Naive thymus-derived CD4-positive, alpha-beta T cell (primary cell): Measurements from ENCODE around the gene MTOR. TPM values are rescaled to one million over a fixed set of nuclear protein-coding genes. Genes with fewer than 3 reads are reported as not detected.

Experiments
- ATAC-seq: fragments of 150-1000 bp; cut with Tn5 transposase; 2 replicates; pipeline ENCODE4 v1.10.0; 2021; ENCODE audit warnings: mild to moderate bottlenecking, moderate library complexity
- CTCF ChIA-PET: fragments of 350-600 bp; sonication (Branson Sonifier 250); formaldehyde crosslinking; loops from one replicate; lab custom pipeline; 2021; ENCODE audit warnings: antibody characterized with exemption; lab: Charles Lee
- POLR2A ChIA-PET: fragments of 350-600 bp; sonication (Branson Sonifier 250); formaldehyde crosslinking; loops from one replicate; lab custom pipeline; 2021; ENCODE audit warnings: antibody characterized with exemption, inconsistent platforms; lab: Charles Lee
- DNase-seq, 9 donors: peaks; one replicate each; pipeline versions ENCODE4 v3.0.0 to v3.0.0-alpha.2; 2020 to 2022; ENCODE audit warnings: mixed read lengths in 1 of 9
- H3K27ac ChIP-seq: one replicate; pipeline ENCODE4 v1.7.0; 2013; ENCODE audit warnings: mild to moderate bottlenecking, low read depth, low read length, moderate library complexity
- H3K27me3 ChIP-seq, 2 donors: one replicate each; pipeline ENCODE4 v1.7.0; 2013; ENCODE audit warnings: low read length in 2 of 2, mild to moderate bottlenecking in 2 of 2, moderate library complexity in 2 of 2; ENCODE audit not compliant: control insufficient read depth in 2 of 2, insufficient read depth in 2 of 2
- H3K36me3 ChIP-seq, 3 experiments: 1 replicate in 2 of 3; 2 replicates in 1 of 3; pipeline ENCODE4 v1.7.0; 2013; ENCODE audit warnings: low read length in 3 of 3, mild to moderate bottlenecking in 3 of 3, moderate library complexity in 1 of 3; ENCODE audit not compliant: insufficient read depth in 3 of 3, control insufficient read depth in 2 of 3
- H3K4me1 ChIP-seq, 2 donors: one replicate each; pipeline ENCODE4 v1.7.0; 2013; ENCODE audit warnings: low read length in 2 of 2, mild to moderate bottlenecking in 2 of 2, moderate library complexity in 1 of 2; ENCODE audit not compliant: control insufficient read depth in 2 of 2, insufficient read depth in 2 of 2
- H3K4me3 ChIP-seq: 2 replicates; pipeline ENCODE4 v1.7.0; 2013; ENCODE audit warnings: mild to moderate bottlenecking, low read length
- H3K9me3 ChIP-seq, 3 experiments: 1 replicate in 2 of 3; 2 replicates in 1 of 3; pipeline ENCODE4 v1.7.0; 2013; ENCODE audit warnings: low read length in 3 of 3; ENCODE audit not compliant: control insufficient read depth in 2 of 3
- H3K27ac Mint-ChIP-seq, 9 donors: one replicate each; pipeline ENCODE4 v1.8.0; 2020 to 2022; ENCODE audit warnings: mixed read lengths in 9 of 9, mild to moderate bottlenecking in 8 of 9, moderate library complexity in 5 of 9, inconsistent platforms in 2 of 9
- H3K27me3 Mint-ChIP-seq, 5 donors: one replicate each; pipeline ENCODE4 v1.8.0; 2021 to 2022; ENCODE audit warnings: mixed read lengths in 5 of 5, mild to moderate bottlenecking in 1 of 5
- H3K36me3 Mint-ChIP-seq, 5 donors: one replicate each; pipeline ENCODE4 v1.8.0; 2020 to 2022; ENCODE audit warnings: mixed read lengths in 5 of 5, mild to moderate bottlenecking in 3 of 5, inconsistent platforms in 1 of 5
- H3K4me1 Mint-ChIP-seq, 7 donors: one replicate each; pipeline ENCODE4 v1.8.0; 2020 to 2022; ENCODE audit warnings: mixed read lengths in 7 of 7, mild to moderate bottlenecking in 3 of 7, inconsistent platforms in 1 of 7
- H3K4me3 Mint-ChIP-seq, 10 donors: one replicate each; pipeline ENCODE4 v1.8.0; 2020 to 2022; ENCODE audit warnings: mild to moderate bottlenecking in 10 of 10, mixed read lengths in 10 of 10, moderate library complexity in 6 of 10, inconsistent platforms in 2 of 10
- H3K9me3 Mint-ChIP-seq, 11 donors: one replicate each; pipeline ENCODE4 v1.8.0; 2020 to 2022; ENCODE audit warnings: mixed read lengths in 11 of 11, mild to moderate bottlenecking in 4 of 11, inconsistent platforms in 1 of 11, moderate library complexity in 1 of 11
- intact Hi-C, 2 donors: fragments of 100-400 bp; cut with micrococcal nuclease; formaldehyde crosslinking; loops; one replicate each; pipeline ENCODE4 v1.15.1; 2023
- polyA plus RNA-seq, 2 donors: library from polyadenylated mRNA; unstranded; fragments of 300-500 nt; fragmentation: Illumina TruSeq; gene quantifications; one replicate each; pipeline ENCODE4 v1.2.3, GENCODE V29; 2021
- total RNA-seq, 6 experiments: library from RNA in 5 of 6; stranded (reverse) in 5 of 6; gene quantifications; 1 replicate in 5 of 6; 2 replicates in 1 of 6; pipeline ENCODE4 v1.2.3 and lab custom pipeline; 2021 to 2026

The MTOR gene
- total and polyA plus RNA-seq, 7 experiments from 2014 or later = 4.8 to 47.9 (median 44.8) TPM

GRCh38 chr1:11147197-11147770, 115.1 kb downstream of the MTOR start:
- Histone ChIP-seq H3K27me3 (no peaks in the 10 kb centered on the region), H3K36me3 (peaks cover 10 to 95% (median 41%) of the 10 kb centered on the region in 3 experiments), H3K4me3 (no peak overlapping the region), H3K27ac (no peak overlapping the region), H3K9me3 (no peaks in the 10 kb centered on the region), H3K4me1 (no peaks in the 10 kb centered on the region)
- H3K27ac Mint-ChIP-seq = no peak overlapping the region
- POLR2A ChIA-PET = no interaction called here
- CTCF ChIA-PET = interaction anchor here (1.0 kb wide), 1 partner anchor 109 kb away, joined by 3 read pairs; no protein-coding TSS in a partner anchor
- intact Hi-C loops = no loop called here
- H3K36me3 Mint-ChIP-seq = peaks cover 7 to 73% (median 19%) of the 10 kb centered on the region in 5 donors
- no peak for ATAC-seq
- no peak overlapping the region for H3K4me3 Mint-ChIP-seq
- H3K4me1 Mint-ChIP-seq = peaks cover 0 to 5% (median 0%) of the 10 kb centered on the region in 7 donors
- no peak for DNase-seq
- no peaks in the 10 kb centered on the region for H3K27me3 Mint-ChIP-seq
- no peaks in the 10 kb centered on the region for H3K9me3 Mint-ChIP-seq

DNA sequence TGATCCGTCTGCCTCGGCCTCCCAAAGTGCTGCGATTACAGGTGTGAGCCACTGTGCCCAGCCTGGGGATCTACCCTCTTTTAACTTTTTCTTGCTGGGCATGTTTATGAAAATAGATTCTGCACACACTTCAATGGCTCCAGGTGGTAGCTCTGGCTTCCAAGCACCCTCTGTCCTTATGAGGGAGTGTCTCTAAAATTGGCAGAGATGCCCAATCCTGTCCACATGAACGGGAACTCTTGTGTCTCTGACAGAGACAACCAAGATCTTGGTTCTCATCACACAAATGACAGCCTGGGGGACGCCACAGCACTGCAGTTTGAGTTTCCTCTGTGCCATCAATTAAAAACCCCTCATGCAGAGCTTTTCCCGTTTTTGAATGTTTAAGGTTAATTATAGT, 116.6 kb downstream of the MTOR start:
- Mint-ChIP-seq H3K4me1 (peaks cover 0 to 5% (median 0%) of the 10 kb centered on the region in 7 donors), H3K4me3 (no peak overlapping the region), H3K27ac (no peak overlapping the region), H3K27me3 (no peaks in the 10 kb centered on the region), H3K36me3 (peaks cover 7 to 63% (median 19%) of the 10 kb centered on the region in 5 donors), H3K9me3 (no peaks in the 10 kb centered on the region)
- Histone ChIP-seq H3K27me3 (no peaks in the 10 kb centered on the region), H3K9me3 (no peaks in the 10 kb centered on the region), H3K27ac (no peak overlapping the region), H3K4me3 (no peak overlapping the region), H3K36me3 (peaks cover 10 to 80% (median 41%) of the 10 kb centered on the region in 3 experiments), H3K4me1 (no peaks in the 10 kb centered on the region)
- ATAC-seq (no peak), DNase-seq (no peak)
- intact Hi-C loops = no loop called here
- ChIA-PET POLR2A (no interaction called here), CTCF (no interaction called here)

DNA sequence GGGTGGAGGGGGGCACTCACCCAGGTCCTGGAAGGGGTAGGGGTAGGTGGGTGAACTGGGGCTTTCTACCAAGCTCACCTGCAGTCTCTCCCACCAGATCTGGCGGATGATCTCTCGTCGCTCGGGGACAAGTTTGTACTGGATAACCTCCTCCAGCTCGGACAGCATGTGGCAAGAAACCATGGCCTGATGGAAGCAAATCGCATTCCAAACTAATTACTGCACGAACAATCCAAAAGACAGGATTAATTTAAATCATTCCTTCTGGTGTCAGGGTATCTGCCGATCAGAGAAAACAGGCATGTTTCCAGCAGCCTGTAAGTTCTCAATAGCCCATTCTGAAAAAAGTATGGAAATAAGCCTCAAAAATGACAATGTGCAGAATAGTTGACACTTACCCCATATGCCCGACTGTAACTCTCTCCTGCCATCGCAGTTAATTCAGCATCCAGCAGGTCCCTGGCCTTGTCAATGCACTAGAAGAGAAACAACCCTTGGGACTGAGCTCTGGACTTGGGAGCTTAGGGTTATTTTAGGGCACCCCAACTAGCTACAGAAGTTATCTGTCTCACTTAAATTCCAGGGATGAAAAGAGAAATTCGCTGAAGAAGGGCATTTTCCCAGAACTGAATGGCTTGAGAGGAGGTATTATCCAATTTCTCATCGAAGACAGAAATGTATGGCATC, 117.6 kb downstream of the MTOR start:
- ATAC-seq (no peak), DNase-seq (no peak)
- no peak overlapping the region for H3K27ac Mint-ChIP-seq
- intact Hi-C loops = no loop called here
- H3K36me3 Mint-ChIP-seq = peaks cover 7 to 57% (median 17%) of the 10 kb centered on the region in 5 donors
- Histone ChIP-seq H3K27ac (no peak overlapping the region), H3K4me1 (no peaks in the 10 kb centered on the region), H3K4me3 (no peak overlapping the region), H3K36me3 (peaks cover 10 to 78% (median 38%) of the 10 kb centered on the region in 3 experiments), H3K27me3 (no peaks in the 10 kb centered on the region), H3K9me3 (no peaks in the 10 kb centered on the region)
- CTCF ChIA-PET = no interaction called here
- POLR2A ChIA-PET = no interaction called here
- H3K27me3 Mint-ChIP-seq = no peaks in the 10 kb centered on the region
- H3K4me1 Mint-ChIP-seq = peaks cover 0 to 5% (median 0%) of the 10 kb centered on the region in 7 donors
- H3K9me3 Mint-ChIP-seq = no peaks in the 10 kb centered on the region
- no peak overlapping the region for H3K4me3 Mint-ChIP-seq

GRCh38 chr1:11143907-11144306, 118.4 kb downstream of the MTOR start:
- Histone ChIP-seq H3K27ac (no peak overlapping the region), H3K36me3 (peaks cover 10 to 78% (median 35%) of the 10 kb centered on the region in 3 experiments), H3K4me3 (no peak overlapping the region), H3K4me1 (no peaks in the 10 kb centered on the region), H3K9me3 (no peaks in the 10 kb centered on the region), H3K27me3 (no peaks in the 10 kb centered on the region)
- ATAC-seq (no peak), DNase-seq (no peak)
- no peaks in the 10 kb centered on the region for H3K27me3 Mint-ChIP-seq
- H3K27ac Mint-ChIP-seq = peak overlapping the region in 1 of 9 donors; percentile 58
- peaks cover 0 to 5% (median 0%) of the 10 kb centered on the region in 7 donors for H3K4me1 Mint-ChIP-seq
- intact Hi-C loops = no loop called here
- ChIA-PET CTCF (no interaction called here), POLR2A (no interaction called here)
- peaks cover 9 to 58% (median 15%) of the 10 kb centered on the region in 5 donors for H3K36me3 Mint-ChIP-seq
- no peak overlapping the region for H3K4me3 Mint-ChIP-seq
- no peaks in the 10 kb centered on the region for H3K9me3 Mint-ChIP-seq

GRCh38 chr1:11143401-11143800, 119.0 kb downstream of the MTOR start:
- Mint-ChIP-seq H3K4me3 (no peak overlapping the region), H3K4me1 (peaks cover 0 to 5% (median 0%) of the 10 kb centered on the region in 7 donors), H3K27me3 (no peaks in the 10 kb centered on the region), H3K27ac (peak overlapping the region in 1 of 9 donors; percentile 58), H3K36me3 (peaks cover 14 to 63% (median 17%) of the 10 kb centered on the region in 5 donors), H3K9me3 (no peaks in the 10 kb centered on the region)
- CTCF ChIA-PET = no interaction called here
- POLR2A ChIA-PET = no interaction called here
- Histone ChIP-seq H3K27ac (no peak overlapping the region), H3K4me3 (no peak overlapping the region), H3K9me3 (no peaks in the 10 kb centered on the region), H3K4me1 (no peaks in the 10 kb centered on the region), H3K27me3 (no peaks in the 10 kb centered on the region), H3K36me3 (peaks cover 12 to 80% (median 35%) of the 10 kb centered on the region in 3 experiments)
- intact Hi-C loops = no loop called here
- ATAC-seq (no peak), DNase-seq (no peak)

DNA sequence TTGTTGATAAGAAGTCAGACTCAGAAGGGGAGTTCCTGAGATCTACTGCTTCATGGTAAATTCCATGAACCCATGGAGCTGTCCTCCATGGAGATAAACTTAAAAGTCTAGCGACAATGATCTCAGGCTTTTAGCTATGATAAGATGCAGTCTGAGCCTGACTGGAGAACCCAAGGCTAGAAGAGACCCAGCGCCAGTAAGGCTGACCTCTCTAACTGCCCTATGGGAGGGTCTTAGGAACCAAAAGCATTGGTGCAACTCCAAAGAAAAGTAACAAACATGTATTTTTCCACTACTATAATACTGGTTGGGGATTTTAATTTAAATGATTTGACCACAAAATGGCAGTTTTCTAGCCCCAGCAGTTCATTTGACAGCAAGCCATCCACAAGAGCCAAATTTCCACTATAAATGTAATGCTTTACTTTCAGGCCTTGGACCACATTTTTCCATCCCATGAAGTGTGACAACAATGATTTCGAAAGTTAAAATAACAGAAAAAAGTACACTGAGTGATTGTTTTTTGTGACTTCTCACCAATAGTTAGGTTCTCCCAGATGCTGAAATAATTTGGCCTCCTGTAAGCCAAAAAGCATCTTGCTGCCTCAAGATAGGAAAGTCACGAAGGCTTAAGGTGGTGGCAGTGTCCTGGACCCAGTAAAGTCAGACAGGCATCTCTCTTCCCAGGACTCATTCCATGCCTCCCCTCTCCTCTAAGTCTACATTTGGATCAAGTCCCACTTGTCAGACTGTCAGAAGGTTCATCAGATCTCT, 119.5 kb downstream of the MTOR start:
- intact Hi-C loops = no loop called here
- H3K27me3 ChIP-seq = no peaks in the 10 kb centered on the region
- H3K27ac ChIP-seq = no peak overlapping the region
- POLR2A ChIA-PET = no interaction called here
- H3K36me3 Mint-ChIP-seq = peaks cover 14 to 65% (median 15%) of the 10 kb centered on the region in 5 donors
- DNase-seq (no peak), ATAC-seq (no peak)
- H3K4me1 Mint-ChIP-seq = peaks cover 0 to 5% (median 0%) of the 10 kb centered on the region in 7 donors
- peaks cover 18 to 80% (median 34%) of the 10 kb centered on the region in 3 experiments for H3K36me3 ChIP-seq
- H3K9me3 ChIP-seq = no peaks in the 10 kb centered on the region
- H3K27ac Mint-ChIP-seq = no peak overlapping the region
- no peak overlapping the region for H3K4me3 ChIP-seq
- no peaks in the 10 kb centered on the region for H3K4me1 ChIP-seq
- H3K4me3 Mint-ChIP-seq = no peak overlapping the region
- H3K9me3 Mint-ChIP-seq = no peaks in the 10 kb centered on the region
- CTCF ChIA-PET = no interaction called here
- no peaks in the 10 kb centered on the region for H3K27me3 Mint-ChIP-seq
